T-helper 1 cell treated with Interleukin-12 subunit alpha and Interleukin-12 subunit beta and Interleukin-4 antibody, amounts not matched to agents 30 μg/mL and 1 μg/mL, for 36 hours (primary cell): ENCODE data around the gene SLCO3A1.

Source experiments
- H3K27ac Mint-ChIP-seq: one replicate; pipeline ENCODE4 v1.8.0; 2021; ENCODE audit warnings: mild to moderate bottlenecking, mixed read lengths
- H3K27me3 Mint-ChIP-seq: one replicate; pipeline ENCODE4 v1.8.0; 2021; ENCODE audit warnings: low read depth, mixed read lengths
- H3K36me3 Mint-ChIP-seq: one replicate; pipeline ENCODE4 v1.8.0; 2021; ENCODE audit warnings: low read depth, mixed read lengths
- H3K4me1 Mint-ChIP-seq: one replicate; pipeline ENCODE4 v1.8.0; 2021; ENCODE audit warnings: low read depth, mixed read lengths
- H3K4me3 Mint-ChIP-seq: one replicate; pipeline ENCODE4 v1.8.0; 2021; ENCODE audit warnings: mild to moderate bottlenecking, moderate library complexity, mixed read lengths
- H3K9me3 Mint-ChIP-seq: one replicate; pipeline ENCODE4 v1.8.0; 2021; ENCODE audit warnings: mixed read lengths

Gene SLCO3A1

GRCh38 chr15:91881569-91882297 lies 28.2 kb downstream of the SLCO3A1 start:
- no peak overlapping the region for H3K4me3 Mint-ChIP-seq
- H3K27me3 Mint-ChIP-seq: no peaks in the 10 kb centered on the region
- no peaks in the 10 kb centered on the region for H3K9me3 Mint-ChIP-seq
- H3K4me1 Mint-ChIP-seq: peaks cover 19% of the 10 kb centered on the region
- peaks cover 6% of the 10 kb centered on the region for H3K36me3 Mint-ChIP-seq
- H3K27ac Mint-ChIP-seq: no peak overlapping the region

- no peak overlapping the region for H3K4me3 Mint-ChIP-seq
- H3K27me3 Mint-ChIP-seq: no peaks in the 10 kb centered on the region
- H3K4me1 Mint-ChIP-seq: peaks cover 14% of the 10 kb centered on the region
- H3K36me3 Mint-ChIP-seq: peaks cover 2% of the 10 kb centered on the region
- H3K27ac Mint-ChIP-seq: no peak overlapping the region
- no peaks in the 10 kb centered on the region for H3K9me3 Mint-ChIP-seq
Observed at GRCh38 chr15:91882858-91883586, 29.5 kb downstream of the SLCO3A1 start.

GRCh38 chr15:91884606-91885005 lies 31.1 kb downstream of the SLCO3A1 start:
- no peaks in the 10 kb centered on the region for H3K9me3 Mint-ChIP-seq
- H3K27me3 Mint-ChIP-seq: no peaks in the 10 kb centered on the region
- no peak overlapping the region for H3K27ac Mint-ChIP-seq

GRCh38 chr15:91885054-91885453 lies 31.5 kb downstream of the SLCO3A1 start:
- H3K4me3 Mint-ChIP-seq: no peak overlapping the region
- H3K9me3 Mint-ChIP-seq: no peaks in the 10 kb centered on the region
- no peaks in the 10 kb centered on the region for H3K36me3 Mint-ChIP-seq
- H3K27ac Mint-ChIP-seq: no peak overlapping the region
- H3K27me3 Mint-ChIP-seq: no peaks in the 10 kb centered on the region
- peaks cover 12% of the 10 kb centered on the region for H3K4me1 Mint-ChIP-seq

More at GRCh38 chr15:91884606-91885005, 31.1 kb downstream of the SLCO3A1 start:
- no peaks in the 10 kb centered on the region for H3K36me3 Mint-ChIP-seq
- H3K4me1 Mint-ChIP-seq: peaks cover 12% of the 10 kb centered on the region
- H3K4me3 Mint-ChIP-seq: no peak overlapping the region

- Mint-ChIP-seq H3K4me1 (peaks cover 6% of the 10 kb centered on the region), H3K27ac (no peak overlapping the region)
Observed at GRCh38 chr15:91885714-91886270, 32.3 kb downstream of the SLCO3A1 start.

GRCh38 chr15:91886878-91887277 lies 33.4 kb downstream of the SLCO3A1 start:
- H3K36me3 Mint-ChIP-seq: no peaks in the 10 kb centered on the region
- no peak overlapping the region for H3K4me3 Mint-ChIP-seq
- H3K27ac Mint-ChIP-seq: no peak overlapping the region
- no peaks in the 10 kb centered on the region for H3K27me3 Mint-ChIP-seq
- H3K9me3 Mint-ChIP-seq: no peaks in the 10 kb centered on the region
- H3K4me1 Mint-ChIP-seq: peaks cover 3% of the 10 kb centered on the region

More at GRCh38 chr15:91885714-91886270, 32.3 kb downstream of the SLCO3A1 start:
- H3K9me3 Mint-ChIP-seq: no peaks in the 10 kb centered on the region
- no peaks in the 10 kb centered on the region for H3K27me3 Mint-ChIP-seq
- no peak overlapping the region for H3K4me3 Mint-ChIP-seq
- no peaks in the 10 kb centered on the region for H3K36me3 Mint-ChIP-seq

GRCh38 chr15:91887321-91887720 lies 33.8 kb downstream of the SLCO3A1 start:
- Mint-ChIP-seq H3K9me3 (no peaks in the 10 kb centered on the region), H3K27me3 (no peaks in the 10 kb centered on the region), H3K4me1 (peaks cover 3% of the 10 kb centered on the region), H3K27ac (no peak overlapping the region), H3K4me3 (no peak overlapping the region), H3K36me3 (no peaks in the 10 kb centered on the region)

DNA sequence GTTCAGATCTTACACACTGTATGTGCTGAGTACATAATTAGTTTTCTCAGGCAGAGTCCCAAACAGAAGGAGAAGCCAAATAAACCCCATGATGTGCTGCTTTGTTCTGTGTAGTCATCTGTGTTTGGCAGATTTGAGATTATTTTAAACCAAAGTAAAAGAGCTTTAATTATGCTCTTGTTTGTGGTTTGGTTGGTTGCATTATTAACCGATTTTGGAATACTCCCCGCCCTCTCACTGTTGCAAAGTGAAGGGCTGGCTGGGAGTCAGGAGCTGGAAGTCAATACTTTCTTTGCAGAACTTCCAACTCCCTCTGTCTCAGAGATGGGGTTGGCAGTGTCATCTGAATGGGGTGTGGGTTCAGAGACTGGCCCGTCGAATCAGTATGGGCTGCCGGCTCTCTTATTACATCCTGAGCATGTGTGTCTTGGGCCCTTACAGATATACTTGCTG lies 34.4 kb downstream of the SLCO3A1 start:
- Mint-ChIP-seq H3K27ac (no peak overlapping the region), H3K4me3 (no peak overlapping the region), H3K9me3 (no peaks in the 10 kb centered on the region), H3K4me1 (peaks cover 3% of the 10 kb centered on the region), H3K27me3 (no peaks in the 10 kb centered on the region), H3K36me3 (peaks cover 4% of the 10 kb centered on the region)

GRCh38 chr15:91889111-91889815 lies 35.8 kb downstream of the SLCO3A1 start:
- Mint-ChIP-seq H3K27ac (no peak overlapping the region), H3K9me3 (peaks cover 7% of the 10 kb centered on the region), H3K4me1 (peaks cover 3% of the 10 kb centered on the region), H3K27me3 (no peaks in the 10 kb centered on the region), H3K4me3 (no peak overlapping the region), H3K36me3 (peaks cover 4% of the 10 kb centered on the region)

GRCh38 chr15:91890614-91891013 lies 37.1 kb downstream of the SLCO3A1 start:
- Mint-ChIP-seq H3K4me3 (no peak overlapping the region), H3K27ac (no peak overlapping the region), H3K4me1 (peaks cover 1% of the 10 kb centered on the region), H3K27me3 (no peaks in the 10 kb centered on the region), H3K9me3 (peaks cover 7% of the 10 kb centered on the region), H3K36me3 (peaks cover 4% of the 10 kb centered on the region)

GRCh38 chr15:91891101-91891500 lies 37.6 kb downstream of the SLCO3A1 start:
- H3K36me3 Mint-ChIP-seq: peaks cover 4% of the 10 kb centered on the region
- no peak overlapping the region for H3K4me3 Mint-ChIP-seq
- H3K27me3 Mint-ChIP-seq: no peaks in the 10 kb centered on the region
- no peaks in the 10 kb centered on the region for H3K4me1 Mint-ChIP-seq
- peaks cover 7% of the 10 kb centered on the region for H3K9me3 Mint-ChIP-seq
- H3K27ac Mint-ChIP-seq: no peak overlapping the region

GRCh38 chr15:91891788-91892345 lies 38.4 kb downstream of the SLCO3A1 start:
- H3K4me3 Mint-ChIP-seq: no peak overlapping the region
- H3K4me1 Mint-ChIP-seq: no peaks in the 10 kb centered on the region
- H3K36me3 Mint-ChIP-seq: peaks cover 4% of the 10 kb centered on the region
- no peak overlapping the region for H3K27ac Mint-ChIP-seq
- H3K9me3 Mint-ChIP-seq: peaks cover 7% of the 10 kb centered on the region
- no peaks in the 10 kb centered on the region for H3K27me3 Mint-ChIP-seq

- Mint-ChIP-seq H3K4me3 (no peak overlapping the region), H3K27me3 (no peaks in the 10 kb centered on the region), H3K27ac (no peak overlapping the region), H3K36me3 (peaks cover 4% of the 10 kb centered on the region), H3K4me1 (no peaks in the 10 kb centered on the region), H3K9me3 (peaks cover 7% of the 10 kb centered on the region)
Observed at GRCh38 chr15:91892436-91892835, 38.9 kb downstream of the SLCO3A1 start.

GRCh38 chr15:91894606-91895005 lies 41.1 kb downstream of the SLCO3A1 start:
- peaks cover 7% of the 10 kb centered on the region for H3K9me3 Mint-ChIP-seq
- H3K4me1 Mint-ChIP-seq: no peaks in the 10 kb centered on the region
- no peaks in the 10 kb centered on the region for H3K27me3 Mint-ChIP-seq
- no peak overlapping the region for H3K27ac Mint-ChIP-seq
- H3K4me3 Mint-ChIP-seq: no peak overlapping the region
- peaks cover 4% of the 10 kb centered on the region for H3K36me3 Mint-ChIP-seq
